GM12878 (cell line): Measurements from ENCODE around the gene NFKBIE. TPM values are rescaled to one million over a fixed set of nuclear protein-coding genes. Genes with fewer than 3 reads are reported as not detected.
A peak's percentile ranks its signal among the peaks of the same experiment; 100 is the strongest.

ENCODE experiments used
- CREM ChIP-seq: IDR thresholded peaks from 2 replicates; pipeline ENCODE4 v1.6.1; 2014; ENCODE audit warnings: antibody characterized with exemption, low read depth
- DPF2 ChIP-seq: fragments of 450-650 bp; IDR thresholded peaks from 2 replicates; pipeline ENCODE4 v1.6.1; 2017; ENCODE audit warnings: mild to moderate bottlenecking
- HDAC2 ChIP-seq: fragments of 200-600 bp; sonication (generic); IDR thresholded peaks from 2 replicates; pipeline ENCODE4 v1.6.1; 2017
- HDAC6 ChIP-seq: fragments of 200-600 bp; sonication (generic); IDR thresholded peaks from one replicate; pipeline ENCODE4 v1.8.0; 2017; ENCODE audit warnings: antibody characterized with exemption; ENCODE audit not compliant: unreplicated experiment
- JUNB ChIP-seq: IDR thresholded peaks from 2 replicates; pipeline ENCODE4 v1.6.1; 2016; ENCODE audit warnings: antibody characterized with exemption, mild to moderate bottlenecking
- KLF5 ChIP-seq: fragments of 450-650 bp; IDR thresholded peaks from 2 replicates; pipeline ENCODE4 v1.6.1; 2014; ENCODE audit warnings: mild to moderate bottlenecking; ENCODE audit not compliant: partially characterized antibody
- NBN ChIP-seq: fragments of 450-650 bp; IDR thresholded peaks from 2 replicates; pipeline ENCODE4 v1.6.1; 2016
- NR2C1 ChIP-seq: fragments of 450-650 bp; IDR thresholded peaks from 2 replicates; pipeline ENCODE4 v1.6.1; 2017; ENCODE audit warnings: antibody characterized with exemption, mild to moderate bottlenecking, moderate library complexity
- RBBP5 ChIP-seq: fragments of 200-600 bp; sonication (generic); conservative IDR thresholded peaks from 2 replicates; pipeline ENCODE4 v1.6.1; 2016
- RFX5 ChIP-seq: IDR thresholded peaks from 2 replicates; pipeline ENCODE4 v1.6.1; 2011; ENCODE audit warnings: low read depth, low read length, improper control_type of control experiment
- SIX5 ChIP-seq: IDR thresholded peaks from 2 replicates; pipeline ENCODE4 v1.6.1; 2011; ENCODE audit warnings: mild to moderate bottlenecking, low read depth, low read length, moderate library complexity; ENCODE audit not compliant: severe bottlenecking
- SUZ12 ChIP-seq: fragments of 200-600 bp; sonication (generic); IDR thresholded peaks from one replicate; pipeline ENCODE4 v1.6.1; 2018; ENCODE audit warnings: antibody characterized with exemption, mild to moderate bottlenecking; ENCODE audit not compliant: unreplicated experiment
- ZNF217 ChIP-seq: fragments of 450-650 bp; IDR thresholded peaks from 2 replicates; pipeline ENCODE4 v1.6.1; 2017; ENCODE audit warnings: antibody characterized with exemption, mild to moderate bottlenecking
- polyA plus RNA-seq, 11 experiments: library from polyadenylated mRNA; depleted of rRNA in 4 of 11; unstranded in 6 of 11; stranded (reverse) in 5 of 11; fragments of >200 nt; fragmentation: Nextera tagmentation in 4 of 11; fragmentation: Illumina TruSeq in 1 of 11; extraction: Ambion mirVana in 4 of 11; extraction: Trizol in 1 of 11; gene quantifications; 1 replicate in 1 of 11; 2 replicates in 10 of 11; pipeline versions ENCODE4 v1.2.1 to v1.2.3, GENCODE V29; 2011 to 2016; ENCODE audit warnings: inconsistent platforms in 2 of 11, missing spikeins in 2 of 11, low read depth in 1 of 11
- total RNA-seq, 4 experiments: library from RNA; depleted of rRNA in 3 of 4; stranded (reverse); fragments of >200 nt in 3 of 4; fragmentation: Illumina TruSeq in 1 of 4; extraction: Trizol in 1 of 4; gene quantifications; 2 replicates each; pipeline versions ENCODE4 v1.2.1 to v1.2.3, GENCODE V29; 2013 to 2021
- TF ChIP-seq, protein P1 (sequence below): fragments of 450-650 bp; IDR thresholded peaks from 2 replicates; pipeline ENCODE4 v1.6.1; 2017; ENCODE audit warnings: low read depth, mild to moderate bottlenecking, moderate library complexity
- TF ChIP-seq, protein P2 (sequence below): fragments of 450-650 bp; IDR thresholded peaks from 2 replicates; pipeline ENCODE4 v1.6.1; 2017; ENCODE audit warnings: mild to moderate bottlenecking, moderate library complexity
- TF ChIP-seq, protein P3 (sequence below): fragments of 150-350 bp; IDR thresholded peaks from 2 replicates; pipeline ENCODE4 v1.6.1; 2014; ENCODE audit warnings: mild to moderate bottlenecking, low read depth, low read length
- TF ChIP-seq, protein P4 (sequence below): fragments of 450-650 bp; formaldehyde crosslinking; IDR thresholded peaks from 2 replicates; pipeline ENCODE4 v1.4.0; 2020; ENCODE audit warnings: mild to moderate bottlenecking, moderate library complexity

NFKBIE gene
- total and polyA plus RNA-seq, 10 of the 15 experiments (the other 5 are each of a cell fraction or from before 2014, with no cell fraction given) = 10.4 to 106 (median 38.8) TPM

DNA sequence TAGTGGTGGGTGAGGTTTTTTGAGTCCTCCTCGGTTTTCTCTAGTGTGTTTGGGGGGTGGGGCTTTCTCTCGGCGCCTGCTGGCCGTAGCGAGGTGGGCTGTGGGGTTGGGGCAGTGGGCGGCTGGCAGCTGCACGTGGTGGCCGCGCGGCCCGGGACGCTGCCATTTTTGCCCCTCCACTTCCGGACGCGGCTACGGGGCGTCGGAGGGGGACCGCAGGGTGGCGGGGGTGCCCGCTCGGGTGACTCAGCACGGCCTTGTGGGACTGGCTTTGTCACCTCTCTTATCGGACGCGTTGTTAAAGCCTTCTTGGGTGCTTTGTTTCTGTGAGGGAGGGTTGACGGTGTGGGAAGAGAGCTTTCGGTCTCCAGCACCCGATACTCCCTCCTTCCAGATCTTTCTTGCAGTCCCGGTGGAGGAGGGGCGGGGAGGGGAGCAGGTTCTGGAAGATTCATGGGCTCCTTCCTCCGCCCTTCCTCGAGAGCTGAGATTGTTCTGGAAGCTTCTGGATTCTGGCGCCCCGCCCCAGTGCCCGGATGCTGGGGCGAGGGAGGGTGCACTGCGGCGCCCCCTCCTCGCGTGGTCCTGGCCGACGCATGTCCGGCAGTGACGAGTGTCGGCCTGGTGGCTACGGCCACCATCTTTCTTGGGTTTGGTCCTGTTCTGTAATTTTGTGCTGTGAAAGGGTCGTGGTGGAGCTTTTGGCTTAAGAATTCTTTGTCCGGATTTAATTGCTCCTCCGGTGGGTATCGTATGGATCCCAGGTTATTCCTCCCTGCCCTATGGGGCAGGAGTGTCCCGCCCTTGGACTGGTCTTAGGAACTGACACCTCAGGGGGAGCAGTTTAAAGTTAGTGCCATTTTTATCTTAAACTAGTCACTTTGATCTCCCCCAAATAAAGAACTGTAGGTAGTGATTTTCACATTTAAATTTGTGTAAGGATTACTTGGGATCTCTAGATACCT, 17.7 kb downstream of the NFKBIE start (continued):
- no peak for TF ChIP-seq KLF5
- peak; percentile 31; the same call in 1 of the 2 replicates for TF ChIP-seq DPF2
- TF ChIP-seq, protein P1, sequence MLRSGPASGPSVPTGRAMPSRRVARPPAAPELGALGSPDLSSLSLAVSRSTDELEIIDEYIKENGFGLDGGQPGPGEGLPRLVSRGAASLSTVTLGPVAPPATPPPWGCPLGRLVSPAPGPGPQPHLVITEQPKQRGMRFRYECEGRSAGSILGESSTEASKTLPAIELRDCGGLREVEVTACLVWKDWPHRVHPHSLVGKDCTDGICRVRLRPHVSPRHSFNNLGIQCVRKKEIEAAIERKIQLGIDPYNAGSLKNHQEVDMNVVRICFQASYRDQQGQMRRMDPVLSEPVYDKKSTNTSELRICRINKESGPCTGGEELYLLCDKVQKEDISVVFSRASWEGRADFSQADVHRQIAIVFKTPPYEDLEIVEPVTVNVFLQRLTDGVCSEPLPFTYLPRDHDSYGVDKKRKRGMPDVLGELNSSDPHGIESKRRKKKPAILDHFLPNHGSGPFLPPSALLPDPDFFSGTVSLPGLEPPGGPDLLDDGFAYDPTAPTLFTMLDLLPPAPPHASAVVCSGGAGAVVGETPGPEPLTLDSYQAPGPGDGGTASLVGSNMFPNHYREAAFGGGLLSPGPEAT = no peak; the same call in 1 of the 2 replicates
- TF ChIP-seq RBBP5 = no peak
- no peak for TF ChIP-seq SIX5
- TF ChIP-seq NBN = peak; percentile 8; the same call in 1 of the 2 replicates
- TF ChIP-seq NR2C1 = no peak
- TF ChIP-seq CREM = no peak
- TF ChIP-seq, protein P2, sequence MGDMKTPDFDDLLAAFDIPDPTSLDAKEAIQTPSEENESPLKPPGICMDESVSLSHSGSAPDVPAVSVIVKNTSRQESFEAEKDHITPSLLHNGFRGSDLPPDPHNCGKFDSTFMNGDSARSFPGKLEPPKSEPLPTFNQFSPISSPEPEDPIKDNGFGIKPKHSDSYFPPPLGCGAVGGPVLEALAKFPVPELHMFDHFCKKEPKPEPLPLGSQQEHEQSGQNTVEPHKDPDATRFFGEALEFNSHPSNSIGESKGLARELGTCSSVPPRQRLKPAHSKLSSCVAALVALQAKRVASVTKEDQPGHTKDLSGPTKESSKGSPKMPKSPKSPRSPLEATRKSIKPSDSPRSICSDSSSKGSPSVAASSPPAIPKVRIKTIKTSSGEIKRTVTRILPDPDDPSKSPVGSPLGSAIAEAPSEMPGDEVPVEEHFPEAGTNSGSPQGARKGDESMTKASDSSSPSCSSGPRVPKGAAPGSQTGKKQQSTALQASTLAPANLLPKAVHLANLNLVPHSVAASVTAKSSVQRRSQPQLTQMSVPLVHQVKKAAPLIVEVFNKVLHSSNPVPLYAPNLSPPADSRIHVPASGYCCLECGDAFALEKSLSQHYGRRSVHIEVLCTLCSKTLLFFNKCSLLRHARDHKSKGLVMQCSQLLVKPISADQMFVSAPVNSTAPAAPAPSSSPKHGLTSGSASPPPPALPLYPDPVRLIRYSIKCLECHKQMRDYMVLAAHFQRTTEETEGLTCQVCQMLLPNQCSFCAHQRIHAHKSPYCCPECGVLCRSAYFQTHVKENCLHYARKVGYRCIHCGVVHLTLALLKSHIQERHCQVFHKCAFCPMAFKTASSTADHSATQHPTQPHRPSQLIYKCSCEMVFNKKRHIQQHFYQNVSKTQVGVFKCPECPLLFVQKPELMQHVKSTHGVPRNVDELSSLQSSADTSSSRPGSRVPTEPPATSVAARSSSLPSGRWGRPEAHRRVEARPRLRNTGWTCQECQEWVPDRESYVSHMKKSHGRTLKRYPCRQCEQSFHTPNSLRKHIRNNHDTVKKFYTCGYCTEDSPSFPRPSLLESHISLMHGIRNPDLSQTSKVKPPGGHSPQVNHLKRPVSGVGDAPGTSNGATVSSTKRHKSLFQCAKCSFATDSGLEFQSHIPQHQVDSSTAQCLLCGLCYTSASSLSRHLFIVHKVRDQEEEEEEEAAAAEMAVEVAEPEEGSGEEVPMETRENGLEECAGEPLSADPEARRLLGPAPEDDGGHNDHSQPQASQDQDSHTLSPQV = no peak
- TF ChIP-seq HDAC6 = peak; percentile 46
- TF ChIP-seq, protein P3, sequence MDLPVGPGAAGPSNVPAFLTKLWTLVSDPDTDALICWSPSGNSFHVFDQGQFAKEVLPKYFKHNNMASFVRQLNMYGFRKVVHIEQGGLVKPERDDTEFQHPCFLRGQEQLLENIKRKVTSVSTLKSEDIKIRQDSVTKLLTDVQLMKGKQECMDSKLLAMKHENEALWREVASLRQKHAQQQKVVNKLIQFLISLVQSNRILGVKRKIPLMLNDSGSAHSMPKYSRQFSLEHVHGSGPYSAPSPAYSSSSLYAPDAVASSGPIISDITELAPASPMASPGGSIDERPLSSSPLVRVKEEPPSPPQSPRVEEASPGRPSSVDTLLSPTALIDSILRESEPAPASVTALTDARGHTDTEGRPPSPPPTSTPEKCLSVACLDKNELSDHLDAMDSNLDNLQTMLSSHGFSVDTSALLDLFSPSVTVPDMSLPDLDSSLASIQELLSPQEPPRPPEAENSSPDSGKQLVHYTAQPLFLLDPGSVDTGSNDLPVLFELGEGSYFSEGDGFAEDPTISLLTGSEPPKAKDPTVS = peak; percentile 100
- no peak for TF ChIP-seq RFX5
- no peak for TF ChIP-seq JUNB
- TF ChIP-seq ZNF217 = no peak
- TF ChIP-seq, protein P4, sequence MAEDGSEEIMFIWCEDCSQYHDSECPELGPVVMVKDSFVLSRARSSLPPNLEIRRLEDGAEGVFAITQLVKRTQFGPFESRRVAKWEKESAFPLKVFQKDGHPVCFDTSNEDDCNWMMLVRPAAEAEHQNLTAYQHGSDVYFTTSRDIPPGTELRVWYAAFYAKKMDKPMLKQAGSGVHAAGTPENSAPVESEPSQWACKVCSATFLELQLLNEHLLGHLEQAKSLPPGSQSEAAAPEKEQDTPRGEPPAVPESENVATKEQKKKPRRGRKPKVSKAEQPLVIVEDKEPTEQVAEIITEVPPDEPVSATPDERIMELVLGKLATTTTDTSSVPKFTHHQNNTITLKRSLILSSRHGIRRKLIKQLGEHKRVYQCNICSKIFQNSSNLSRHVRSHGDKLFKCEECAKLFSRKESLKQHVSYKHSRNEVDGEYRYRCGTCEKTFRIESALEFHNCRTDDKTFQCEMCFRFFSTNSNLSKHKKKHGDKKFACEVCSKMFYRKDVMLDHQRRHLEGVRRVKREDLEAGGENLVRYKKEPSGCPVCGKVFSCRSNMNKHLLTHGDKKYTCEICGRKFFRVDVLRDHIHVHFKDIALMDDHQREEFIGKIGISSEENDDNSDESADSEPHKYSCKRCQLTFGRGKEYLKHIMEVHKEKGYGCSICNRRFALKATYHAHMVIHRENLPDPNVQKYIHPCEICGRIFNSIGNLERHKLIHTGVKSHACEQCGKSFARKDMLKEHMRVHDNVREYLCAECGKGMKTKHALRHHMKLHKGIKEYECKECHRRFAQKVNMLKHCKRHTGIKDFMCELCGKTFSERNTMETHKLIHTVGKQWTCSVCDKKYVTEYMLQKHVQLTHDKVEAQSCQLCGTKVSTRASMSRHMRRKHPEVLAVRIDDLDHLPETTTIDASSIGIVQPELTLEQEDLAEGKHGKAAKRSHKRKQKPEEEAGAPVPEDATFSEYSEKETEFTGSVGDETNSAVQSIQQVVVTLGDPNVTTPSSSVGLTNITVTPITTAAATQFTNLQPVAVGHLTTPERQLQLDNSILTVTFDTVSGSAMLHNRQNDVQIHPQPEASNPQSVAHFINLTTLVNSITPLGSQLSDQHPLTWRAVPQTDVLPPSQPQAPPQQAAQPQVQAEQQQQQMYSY (CRISPR knock-in tag) = no peak
- no peak for TF ChIP-seq SUZ12
- TF ChIP-seq HDAC2 = no peak
